ENCODE data around the gene FAM149A. TPM values are rescaled to one million over a fixed set of nuclear protein-coding genes. Genes with fewer than 3 reads are reported as not detected.

Gene FAM149A
- total RNA-seq, 1 experiment from 2014 or later = 14.6 TPM

GRCh38 chr4:186146458-186146857 is 42.0 kb downstream of the FAM149A start (continued):
- TF ChIP-seq JUN (CRISPR knock-in tag; IDR thresholded peaks at IDR 0.05) = no peak

GRCh38 chr4:186148336-186148975 is 44.0 kb downstream of the FAM149A start:
- H3K4me3 Mint-ChIP-seq = no peak overlapping the region

GRCh38 chr4:186149872-186150271 is 45.4 kb downstream of the FAM149A start:
- no peak; the same call in 1 of the 2 replicates for ATAC-seq
- peaks cover 42% of the 10 kb centered on the region for H3K4me1 Mint-ChIP-seq

More at GRCh38 chr4:186148336-186148975, 44.0 kb downstream of the FAM149A start:
- Mint-ChIP-seq H3K36me3 (peaks cover 7% of the 10 kb centered on the region; the same call in 1 of the 2 replicates), H3K27me3 (ENCODE audit: low read depth) (peaks cover 33% of the 10 kb centered on the region), H3K9me3 (no peaks in the 10 kb centered on the region), H3K4me1 (peaks cover 48% of the 10 kb centered on the region), H3K27ac (no peak overlapping the region)
- no peak for TF ChIP-seq ATF6 (CRISPR knock-in tag; IDR thresholded peaks at IDR 0.05)
- TF ChIP-seq GTF2I (CRISPR knock-in tag; conservative IDR thresholded peaks at IDR 0.05) = no peak
- ATAC-seq (no peak), DNase-seq (ENCODE audit: low spot score) (no peak)
- ChIA-PET CTCF (no interaction called here), POLR2A (no interaction called here)

GRCh38 chr4:186150926-186151325 is 46.4 kb downstream of the FAM149A start:
- Mint-ChIP-seq H3K36me3 (peaks cover 22% of the 10 kb centered on the region), H3K9me3 (no peaks in the 10 kb centered on the region), H3K4me3 (no peak overlapping the region), H3K4me1 (peaks cover 34% of the 10 kb centered on the region), H3K27me3 (ENCODE audit: low read depth) (peaks cover 15% of the 10 kb centered on the region), H3K27ac (no peak overlapping the region)
- ATAC-seq (no peak), DNase-seq (ENCODE audit: low spot score) (no peak)
- ChIA-PET POLR2A (no interaction called here), CTCF (interaction anchor here (1.4 kb wide), 1 partner anchor 19 kb away, joined by 4 read pairs; no protein-coding TSS in a partner anchor)
- TF ChIP-seq MLX (CRISPR knock-in tag; IDR thresholded peaks at IDR 0.05) (no peak), PRRX2 (CRISPR knock-in tag; IDR thresholded peaks at IDR 0.05) (no peak), PRDM15 (CRISPR knock-in tag; IDR thresholded peaks at IDR 0.05) (no peak), RORB (CRISPR knock-in tag; IDR thresholded peaks at IDR 0.05) (no peak)

More at GRCh38 chr4:186149872-186150271, 45.4 kb downstream of the FAM149A start:
- peaks cover 14% of the 10 kb centered on the region for H3K36me3 Mint-ChIP-seq
- no peaks in the 10 kb centered on the region for H3K9me3 Mint-ChIP-seq
- H3K27ac Mint-ChIP-seq = no peak overlapping the region
- peaks cover 23% of the 10 kb centered on the region for H3K27me3 Mint-ChIP-seq (ENCODE audit: low read depth)
- no peak for DNase-seq (ENCODE audit: low spot score)
- POLR2A ChIA-PET = no interaction called here
- no peak for TF ChIP-seq ELF4 (CRISPR knock-in tag; IDR thresholded peaks at IDR 0.05; ENCODE audit: low read depth)
- TF ChIP-seq FOXP1 (CRISPR knock-in tag; IDR thresholded peaks at IDR 0.05; ENCODE audit: borderline replicate concordance) = no peak
- no peak overlapping the region for H3K4me3 Mint-ChIP-seq
- CTCF ChIA-PET = interaction anchor here (0.5 kb wide), 1 partner anchor 413 kb away, joined by 5 read pairs; no protein-coding TSS in a partner anchor

- DNase-seq (ENCODE audit: low spot score) = no peak
- CTCF ChIA-PET = interaction anchor here (1.4 kb wide), 1 partner anchor 18 kb away, joined by 4 read pairs; no protein-coding TSS in a partner anchor
Measured at GRCh38 chr4:186151499-186151898, 47.0 kb downstream of the FAM149A start.

More at GRCh38 chr4:186151499-186151898, 47.0 kb downstream of the FAM149A start:
- Mint-ChIP-seq H3K27ac (no peak overlapping the region; the same call in 1 of the 2 replicates), H3K27me3 (ENCODE audit: low read depth) (peaks cover 9% of the 10 kb centered on the region), H3K4me3 (no peak overlapping the region), H3K4me1 (peaks cover 29% of the 10 kb centered on the region), H3K9me3 (no peaks in the 10 kb centered on the region), H3K36me3 (peaks cover 22% of the 10 kb centered on the region)
- POLR2A ChIA-PET = no interaction called here
- ATAC-seq = no peak
- no peak for TF ChIP-seq ELF4 (CRISPR knock-in tag; IDR thresholded peaks at IDR 0.05; ENCODE audit: low read depth)
- TF ChIP-seq TP53 (CRISPR knock-in tag; IDR thresholded peaks at IDR 0.05) = no peak
- TF ChIP-seq OVOL2 (CRISPR knock-in tag; IDR thresholded peaks at IDR 0.05; ENCODE audit: borderline replicate concordance) = no peak
- TF ChIP-seq FOXJ3 (CRISPR knock-in tag; IDR thresholded peaks at IDR 0.05; ENCODE audit: borderline replicate concordance) = no peak
- no peak for TF ChIP-seq ZNF396 (CRISPR knock-in tag; IDR thresholded peaks at IDR 0.05; ENCODE audit: borderline replicate concordance)
- TF ChIP-seq IRF2 (CRISPR knock-in tag; IDR thresholded peaks at IDR 0.05; ENCODE audit: borderline replicate concordance, low read depth) = no peak

Data from WTC11 (cell line).